ENCODE measurements around the gene ERBB4. TPM values are rescaled to one million over a fixed set of nuclear protein-coding genes. Genes with fewer than 3 reads are reported as not detected.

The ERBB4 gene
- total RNA-seq, 1 donor = 5.8 TPM

Small RNAs within 50 kb of the gene (small RNA-seq; reads per million reads assigned to genes)
- not detected for gene MIR548F2
- gene RNA5SP119 = not detected

Data from fibroblast of the aortic adventitia (primary cell).